ENCODE data around the gene CFAP97. TPM values are rescaled to one million over a fixed set of nuclear protein-coding genes. Genes with fewer than 3 reads are reported as not detected.

The CFAP97 gene
- total and polyA plus RNA-seq, 9 of the 15 experiments (the other 6 are each of a cell fraction or from before 2014, with no cell fraction given): 17.3 to 57.8 (median 44.4) TPM

DNA sequence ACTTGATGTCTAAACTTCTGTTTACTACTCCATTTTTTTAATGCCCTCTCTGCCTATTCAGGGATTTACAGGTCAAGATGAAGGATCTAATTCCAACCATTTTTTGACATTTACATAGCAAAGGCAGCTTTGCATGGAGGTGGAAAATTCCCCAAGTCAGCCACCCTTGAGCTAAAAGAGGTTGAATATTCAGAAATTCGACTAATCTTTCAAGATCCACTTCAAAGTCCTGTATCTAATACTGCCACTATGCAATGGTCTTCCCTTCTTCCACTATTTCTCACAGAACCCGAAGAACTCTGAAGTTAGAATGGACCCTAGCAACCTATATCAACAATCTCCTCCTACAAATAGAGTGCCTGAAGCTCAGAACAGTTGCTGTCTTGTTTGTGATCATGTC, 21.6 kb downstream of the CFAP97 start (continued):
- TF ChIP-seq, protein P1, sequence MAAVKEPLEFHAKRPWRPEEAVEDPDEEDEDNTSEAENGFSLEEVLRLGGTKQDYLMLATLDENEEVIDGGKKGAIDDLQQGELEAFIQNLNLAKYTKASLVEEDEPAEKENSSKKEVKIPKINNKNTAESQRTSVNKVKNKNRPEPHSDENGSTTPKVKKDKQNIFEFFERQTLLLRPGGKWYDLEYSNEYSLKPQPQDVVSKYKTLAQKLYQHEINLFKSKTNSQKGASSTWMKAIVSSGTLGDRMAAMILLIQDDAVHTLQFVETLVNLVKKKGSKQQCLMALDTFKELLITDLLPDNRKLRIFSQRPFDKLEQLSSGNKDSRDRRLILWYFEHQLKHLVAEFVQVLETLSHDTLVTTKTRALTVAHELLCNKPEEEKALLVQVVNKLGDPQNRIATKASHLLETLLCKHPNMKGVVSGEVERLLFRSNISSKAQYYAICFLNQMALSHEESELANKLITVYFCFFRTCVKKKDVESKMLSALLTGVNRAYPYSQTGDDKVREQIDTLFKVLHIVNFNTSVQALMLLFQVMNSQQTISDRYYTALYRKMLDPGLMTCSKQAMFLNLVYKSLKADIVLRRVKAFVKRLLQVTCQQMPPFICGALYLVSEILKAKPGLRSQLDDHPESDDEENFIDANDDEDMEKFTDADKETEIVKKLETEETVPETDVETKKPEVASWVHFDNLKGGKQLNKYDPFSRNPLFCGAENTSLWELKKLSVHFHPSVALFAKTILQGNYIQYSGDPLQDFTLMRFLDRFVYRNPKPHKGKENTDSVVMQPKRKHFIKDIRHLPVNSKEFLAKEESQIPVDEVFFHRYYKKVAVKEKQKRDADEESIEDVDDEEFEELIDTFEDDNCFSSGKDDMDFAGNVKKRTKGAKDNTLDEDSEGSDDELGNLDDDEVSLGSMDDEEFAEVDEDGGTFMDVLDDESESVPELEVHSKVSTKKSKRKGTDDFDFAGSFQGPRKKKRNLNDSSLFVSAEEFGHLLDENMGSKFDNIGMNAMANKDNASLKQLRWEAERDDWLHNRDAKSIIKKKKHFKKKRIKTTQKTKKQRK (IDR thresholded peaks at IDR 0.05; ENCODE audit: borderline replicate concordance, low read depth, low read length): no peak

DNA sequence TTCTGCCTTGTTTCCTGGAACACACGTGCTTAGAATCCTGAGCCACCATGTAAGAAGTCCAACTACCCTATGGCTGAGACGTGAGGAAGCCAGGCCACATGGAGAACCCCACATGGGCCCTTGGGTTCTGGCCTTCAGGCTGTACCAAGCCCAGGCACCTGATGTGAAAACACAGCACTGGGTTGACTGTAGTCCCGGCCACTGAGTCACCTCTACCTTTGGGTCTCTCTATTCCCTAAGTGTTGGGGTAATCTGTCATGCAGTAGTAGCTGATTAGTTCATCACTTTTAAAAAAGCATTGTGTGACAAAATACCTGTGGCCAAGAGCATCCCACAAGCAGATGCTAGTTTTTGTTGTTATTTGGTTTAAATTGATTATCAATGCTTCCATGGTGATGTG, 24.3 kb downstream of the CFAP97 start:
- ATAC-seq (no peak), DNase-seq (ENCODE audit: extremely low read depth in 1 of 4, low spot score in 3 of 4) (no peak), FAIRE-seq (no peak)
- Histone ChIP-seq H3K27ac (ENCODE audit: extremely low read depth, low read depth, low read length) (no peak overlapping the region), H3K9me3 (replicated peaks; ENCODE audit: control insufficient read depth, insufficient read depth, low read depth, low read length) (no peaks in the 10 kb centered on the region), H3K9me1 (ENCODE audit: control insufficient read depth, insufficient read depth, low read length) (no peaks in the 10 kb centered on the region), H2AFZ (ENCODE audit: low read depth, low read length) (no peak overlapping the region), H3K9ac (ENCODE audit: insufficient read depth in 1 of 2, low read depth in 2 of 2, low read length in 2 of 2) (no peak overlapping the region), H3K4me2 (ENCODE audit: insufficient read depth, low read length) (no peak overlapping the region), H3K27me3 (ENCODE audit: control insufficient read depth in 2 of 2, insufficient read depth in 2 of 2, low read length in 2 of 2) (no peaks in the 10 kb centered on the region), H4K20me1 (replicated peaks; ENCODE audit: control insufficient read depth, insufficient read depth, low read length) (no peaks in the 10 kb centered on the region), H3K4me3 (no peak overlapping the region), H3K4me1 (replicated peaks in 1 of 2; ENCODE audit: control insufficient read depth in 2 of 2, insufficient read depth in 2 of 2, low read length in 2 of 2) (no peaks in the 10 kb centered on the region; a peak in 1 of 5 replicates), H3K36me3 (ENCODE audit: control insufficient read depth, insufficient read depth, low read length) (peaks cover 45% of the 10 kb centered on the region), H3K79me2 (ENCODE audit: control insufficient read depth, insufficient read depth, low read length) (peaks cover 50% of the 10 kb centered on the region)
- intact Hi-C loops (cut with micrococcal nuclease) (no loop called here), in situ Hi-C loops (cut with MboI) (no loop called here)
- CTCF ChIA-PET (ENCODE audit: low intra/inter-chr PET ratio): no interaction called here
- BruUV-seq (replicated peaks): no TSS peak
- POLR2A ChIA-PET: no interaction called here
- WGBS (ENCODE audit: insufficient coverage, low coverage, missing lambda C conversion rate): 86% methylated on average over 3 of the region's 3 CpGs
- no peak for TF ChIP-seq FOXA3 (CRISPR knock-in tag; conservative IDR thresholded peaks at IDR 0.05 in 1 of 2, IDR thresholded peaks at IDR 0.05 in 1 of 2)
- no peak for TF ChIP-seq TRIM28 (IDR thresholded peaks at IDR 0.05)
- TF ChIP-seq GABPB1 (CRISPR knock-in tag; IDR thresholded peaks at IDR 0.05): no peak
- TF ChIP-seq ZNF324 (CRISPR knock-in tag; IDR thresholded peaks at IDR 0.05): no peak
- TF ChIP-seq CTBP1 (IDR thresholded peaks at IDR 0.05; ENCODE audit: borderline replicate concordance): no peak
- no peak for TF ChIP-seq ZNF444 (CRISPR knock-in tag; IDR thresholded peaks at IDR 0.05)
- TF ChIP-seq SIN3A (IDR thresholded peaks at IDR 0.05; ENCODE audit: borderline replicate concordance in 2 of 2, control insufficient read depth in 1 of 2, low read depth in 2 of 2, low read length in 2 of 2): no peak
- TF ChIP-seq ZNF589 (CRISPR knock-in tag; IDR thresholded peaks at IDR 0.05; ENCODE audit: low read depth): no peak
- TF ChIP-seq RFX7 (CRISPR knock-in tag; IDR thresholded peaks at IDR 0.05): no peak
- no peak for TF ChIP-seq PCBP2 (IDR thresholded peaks at IDR 0.05; ENCODE audit: low read depth, low read length, poor library complexity, severe bottlenecking)
- TF ChIP-seq, protein P2, sequence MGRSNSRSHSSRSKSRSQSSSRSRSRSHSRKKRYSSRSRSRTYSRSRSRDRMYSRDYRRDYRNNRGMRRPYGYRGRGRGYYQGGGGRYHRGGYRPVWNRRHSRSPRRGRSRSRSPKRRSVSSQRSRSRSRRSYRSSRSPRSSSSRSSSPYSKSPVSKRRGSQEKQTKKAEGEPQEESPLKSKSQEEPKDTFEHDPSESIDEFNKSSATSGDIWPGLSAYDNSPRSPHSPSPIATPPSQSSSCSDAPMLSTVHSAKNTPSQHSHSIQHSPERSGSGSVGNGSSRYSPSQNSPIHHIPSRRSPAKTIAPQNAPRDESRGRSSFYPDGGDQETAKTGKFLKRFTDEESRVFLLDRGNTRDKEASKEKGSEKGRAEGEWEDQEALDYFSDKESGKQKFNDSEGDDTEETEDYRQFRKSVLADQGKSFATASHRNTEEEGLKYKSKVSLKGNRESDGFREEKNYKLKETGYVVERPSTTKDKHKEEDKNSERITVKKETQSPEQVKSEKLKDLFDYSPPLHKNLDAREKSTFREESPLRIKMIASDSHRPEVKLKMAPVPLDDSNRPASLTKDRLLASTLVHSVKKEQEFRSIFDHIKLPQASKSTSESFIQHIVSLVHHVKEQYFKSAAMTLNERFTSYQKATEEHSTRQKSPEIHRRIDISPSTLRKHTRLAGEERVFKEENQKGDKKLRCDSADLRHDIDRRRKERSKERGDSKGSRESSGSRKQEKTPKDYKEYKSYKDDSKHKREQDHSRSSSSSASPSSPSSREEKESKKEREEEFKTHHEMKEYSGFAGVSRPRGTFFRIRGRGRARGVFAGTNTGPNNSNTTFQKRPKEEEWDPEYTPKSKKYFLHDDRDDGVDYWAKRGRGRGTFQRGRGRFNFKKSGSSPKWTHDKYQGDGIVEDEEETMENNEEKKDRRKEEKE (IDR thresholded peaks at IDR 0.05; ENCODE audit: borderline replicate concordance in 1 of 2, control insufficient read depth in 1 of 2, low read depth in 2 of 2, low read length in 1 of 2): no peak
- no peak for TF ChIP-seq U2AF1 (optimal IDR thresholded peaks at IDR 0.05; ENCODE audit: low read depth, low read length)
- no peak for TF ChIP-seq TCF3 (CRISPR knock-in tag; IDR thresholded peaks at IDR 0.05)
- no peak for TF ChIP-seq ILK (tag; IDR thresholded peaks at IDR 0.05; ENCODE audit: borderline replicate concordance, low read depth)
